Neutrophil (primary cell): ENCODE measurements around the gene IFNGR1.

Experiments used
- H3K27ac ChIP-seq: fragments of 200-600 bp; sonication (generic); 2 replicates; pipeline ENCODE4 v1.5.1; 2016; ENCODE audit warnings: mild to moderate bottlenecking, moderate library complexity
- H3K27me3 ChIP-seq: fragments of 200-600 bp; sonication (generic); 2 replicates; pipeline ENCODE4 v1.6.0; 2016; ENCODE audit warnings: mild to moderate bottlenecking
- H3K36me3 ChIP-seq: fragments of 200-600 bp; sonication (generic); 2 replicates; pipeline ENCODE4 v1.5.1; 2017
- H3K4me1 ChIP-seq, 2 experiments: fragments of 200-600 bp in 1 of 2; sonication (generic) in 1 of 2; 1 replicate in 1 of 2; 2 replicates in 1 of 2; pipeline versions ENCODE4 v1.5.1 to v1.6.1; 2013 to 2016; ENCODE audit warnings: low read depth in 1 of 2, low read length in 1 of 2, mild to moderate bottlenecking in 1 of 2, moderate library complexity in 1 of 2; ENCODE audit not compliant: control insufficient read depth in 1 of 2, insufficient read depth in 1 of 2
- H3K4me3 ChIP-seq, 2 experiments: fragments of 200-600 bp in 1 of 2; sonication (generic) in 1 of 2; 1 replicate in 1 of 2; 2 replicates in 1 of 2; pipeline ENCODE4 v1.5.1; 2013 to 2016; ENCODE audit warnings: low read depth in 1 of 2, low read length in 1 of 2, mild to moderate bottlenecking in 1 of 2, moderate library complexity in 1 of 2
- H3K9me3 ChIP-seq: fragments of 200-600 bp; sonication (generic); 2 replicates; pipeline ENCODE4 v1.5.1; 2016
- TF ChIP-seq, protein P1 (sequence below): fragments of 200-600 bp; sonication (generic); IDR thresholded peaks from 2 replicates; pipeline ENCODE4 v1.5.1; 2016; ENCODE audit warnings: antibody characterized with exemption

The IFNGR1 gene

DNA sequence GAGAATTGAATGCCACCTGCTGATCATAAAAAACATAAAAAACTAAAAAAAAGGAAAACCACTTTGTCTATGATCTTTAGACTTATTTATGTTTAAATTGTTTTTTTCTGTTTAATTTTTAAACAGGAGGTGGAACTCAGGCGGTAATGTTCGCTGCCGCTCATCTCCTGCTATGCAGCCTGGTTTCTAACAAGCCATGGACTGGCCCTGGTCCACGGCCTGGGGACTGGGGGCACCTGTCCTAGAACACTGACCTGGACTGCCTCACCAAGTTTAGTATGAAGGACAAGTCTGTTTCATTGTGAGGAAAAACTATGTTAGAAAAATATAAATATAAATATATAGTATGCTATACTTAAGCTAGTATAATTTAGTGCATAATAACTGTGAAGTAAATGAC, 27.0 kb upstream of the IFNGR1 start:
- H3K27me3 ChIP-seq = no peaks in the 10 kb centered on the region
- H3K9me3 ChIP-seq = no peaks in the 10 kb centered on the region
- TF ChIP-seq, protein P1, sequence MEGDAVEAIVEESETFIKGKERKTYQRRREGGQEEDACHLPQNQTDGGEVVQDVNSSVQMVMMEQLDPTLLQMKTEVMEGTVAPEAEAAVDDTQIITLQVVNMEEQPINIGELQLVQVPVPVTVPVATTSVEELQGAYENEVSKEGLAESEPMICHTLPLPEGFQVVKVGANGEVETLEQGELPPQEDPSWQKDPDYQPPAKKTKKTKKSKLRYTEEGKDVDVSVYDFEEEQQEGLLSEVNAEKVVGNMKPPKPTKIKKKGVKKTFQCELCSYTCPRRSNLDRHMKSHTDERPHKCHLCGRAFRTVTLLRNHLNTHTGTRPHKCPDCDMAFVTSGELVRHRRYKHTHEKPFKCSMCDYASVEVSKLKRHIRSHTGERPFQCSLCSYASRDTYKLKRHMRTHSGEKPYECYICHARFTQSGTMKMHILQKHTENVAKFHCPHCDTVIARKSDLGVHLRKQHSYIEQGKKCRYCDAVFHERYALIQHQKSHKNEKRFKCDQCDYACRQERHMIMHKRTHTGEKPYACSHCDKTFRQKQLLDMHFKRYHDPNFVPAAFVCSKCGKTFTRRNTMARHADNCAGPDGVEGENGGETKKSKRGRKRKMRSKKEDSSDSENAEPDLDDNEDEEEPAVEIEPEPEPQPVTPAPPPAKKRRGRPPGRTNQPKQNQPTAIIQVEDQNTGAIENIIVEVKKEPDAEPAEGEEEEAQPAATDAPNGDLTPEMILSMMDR = no peak
- no peaks in the 10 kb centered on the region for H3K36me3 ChIP-seq
- H3K4me1 ChIP-seq = peaks cover 34 to 51% of the 10 kb centered on the region in 2 experiments
- peak overlapping the region; percentile 61 for H3K27ac ChIP-seq
- no peak overlapping the region for H3K4me3 ChIP-seq

DNA sequence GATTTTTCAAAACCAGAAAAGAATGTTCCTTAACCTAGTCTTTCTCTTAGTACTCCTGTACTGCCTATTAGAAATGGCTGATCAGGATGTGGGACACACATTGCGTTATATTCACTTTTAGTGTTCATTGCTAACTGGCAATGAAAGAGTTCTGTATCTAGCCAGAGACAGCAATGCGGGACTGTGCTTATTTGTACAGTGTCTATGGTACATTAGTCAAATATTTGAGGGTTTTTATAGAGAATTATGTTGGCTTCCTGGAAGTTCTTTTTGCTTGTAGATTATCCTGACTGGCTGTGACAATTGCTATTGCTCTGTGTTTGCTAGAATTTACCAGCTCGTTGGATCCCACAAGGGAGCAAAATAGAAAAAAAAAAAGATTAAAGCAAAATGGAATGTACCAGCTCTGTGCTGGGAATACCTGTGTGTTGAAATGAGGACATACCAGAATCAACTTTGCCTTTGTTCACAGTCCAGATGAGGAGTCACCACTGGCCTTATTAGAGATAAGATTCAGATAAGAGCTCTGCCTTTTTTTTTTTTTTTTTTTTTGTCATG, 22.4 kb upstream of the IFNGR1 start:
- Histone ChIP-seq H3K4me3 (no peak overlapping the region), H3K27ac (peak overlapping the region; percentile 88), H3K36me3 (no peaks in the 10 kb centered on the region), H3K27me3 (no peaks in the 10 kb centered on the region), H3K4me1 (peaks cover 53 to 59% of the 10 kb centered on the region in 2 experiments), H3K9me3 (no peaks in the 10 kb centered on the region)
- TF ChIP-seq, protein P1 = no peak

DNA sequence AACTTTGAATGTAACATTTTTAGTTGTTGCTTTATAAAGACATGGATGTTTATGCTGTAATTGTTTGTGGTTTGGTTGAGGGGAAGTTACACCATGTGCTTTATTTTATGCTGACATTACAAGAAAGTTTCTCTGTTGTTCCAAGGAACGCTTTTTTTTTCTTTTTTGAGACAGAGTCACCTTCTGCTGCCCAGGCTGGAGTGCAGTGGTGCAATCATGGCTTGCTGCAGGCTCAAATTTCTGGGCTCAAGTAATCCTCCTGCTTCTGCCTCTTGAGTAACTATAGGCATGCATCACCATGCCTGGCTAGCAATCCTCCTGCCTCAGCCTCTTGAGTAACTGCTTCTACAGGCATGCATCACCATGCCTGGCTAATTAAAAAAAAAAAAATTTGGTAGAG, 21.0 kb upstream of the IFNGR1 start:
- no peaks in the 10 kb centered on the region for H3K27me3 ChIP-seq
- H3K4me3 ChIP-seq = peak overlapping the region in 1 of 2 experiments; percentile 23
- H3K9me3 ChIP-seq = no peaks in the 10 kb centered on the region
- TF ChIP-seq, protein P1 = no peak
- H3K27ac ChIP-seq = peak overlapping the region; percentile 88
- H3K4me1 ChIP-seq = peaks cover 62 to 67% of the 10 kb centered on the region in 2 experiments
- H3K36me3 ChIP-seq = no peaks in the 10 kb centered on the region

DNA sequence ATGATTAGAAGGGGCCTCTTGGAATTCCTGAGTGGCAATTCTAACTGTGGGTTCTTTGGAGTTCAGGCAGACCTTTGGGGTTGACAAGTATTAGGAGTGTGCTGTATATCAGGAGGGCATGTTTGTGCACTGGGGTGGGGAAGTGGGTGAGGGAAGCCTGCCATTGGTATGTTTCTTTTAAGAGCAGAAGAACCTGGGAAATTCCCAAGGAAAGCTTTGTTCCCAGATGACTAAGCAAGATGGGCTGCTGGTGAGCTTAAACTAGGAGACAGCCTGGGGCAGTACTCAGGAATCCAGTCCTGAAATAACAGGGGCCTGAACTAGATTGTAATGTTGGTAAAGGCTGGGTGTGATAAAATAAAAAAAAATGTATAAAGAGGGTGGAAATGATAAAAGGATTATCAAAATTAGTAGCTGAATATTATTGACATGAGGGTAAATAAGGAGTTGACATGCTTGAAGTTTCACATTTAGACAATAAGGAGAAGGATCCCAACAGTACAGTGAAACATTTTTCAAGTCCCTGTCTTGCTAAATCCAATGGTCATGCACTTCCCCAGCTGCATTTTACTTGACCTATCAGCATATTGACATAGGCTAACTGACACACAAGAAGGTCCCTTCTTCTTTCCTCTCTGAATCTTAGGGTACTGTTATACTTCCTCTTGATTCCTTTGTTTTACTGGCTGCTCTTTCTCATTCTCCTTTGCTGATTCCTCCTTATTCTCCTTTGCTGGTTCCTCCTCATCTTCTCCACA, 18.4 kb upstream of the IFNGR1 start:
- peaks cover 88 to 92% of the 10 kb centered on the region in 2 experiments for H3K4me1 ChIP-seq
- H3K27me3 ChIP-seq = no peaks in the 10 kb centered on the region
- peak overlapping the region; percentile 88 for H3K27ac ChIP-seq
- H3K9me3 ChIP-seq = no peaks in the 10 kb centered on the region
- no peaks in the 10 kb centered on the region for H3K36me3 ChIP-seq
- TF ChIP-seq, protein P1 = no peak
- H3K4me3 ChIP-seq = peak overlapping the region in 1 of 2 experiments; percentile 2

DNA sequence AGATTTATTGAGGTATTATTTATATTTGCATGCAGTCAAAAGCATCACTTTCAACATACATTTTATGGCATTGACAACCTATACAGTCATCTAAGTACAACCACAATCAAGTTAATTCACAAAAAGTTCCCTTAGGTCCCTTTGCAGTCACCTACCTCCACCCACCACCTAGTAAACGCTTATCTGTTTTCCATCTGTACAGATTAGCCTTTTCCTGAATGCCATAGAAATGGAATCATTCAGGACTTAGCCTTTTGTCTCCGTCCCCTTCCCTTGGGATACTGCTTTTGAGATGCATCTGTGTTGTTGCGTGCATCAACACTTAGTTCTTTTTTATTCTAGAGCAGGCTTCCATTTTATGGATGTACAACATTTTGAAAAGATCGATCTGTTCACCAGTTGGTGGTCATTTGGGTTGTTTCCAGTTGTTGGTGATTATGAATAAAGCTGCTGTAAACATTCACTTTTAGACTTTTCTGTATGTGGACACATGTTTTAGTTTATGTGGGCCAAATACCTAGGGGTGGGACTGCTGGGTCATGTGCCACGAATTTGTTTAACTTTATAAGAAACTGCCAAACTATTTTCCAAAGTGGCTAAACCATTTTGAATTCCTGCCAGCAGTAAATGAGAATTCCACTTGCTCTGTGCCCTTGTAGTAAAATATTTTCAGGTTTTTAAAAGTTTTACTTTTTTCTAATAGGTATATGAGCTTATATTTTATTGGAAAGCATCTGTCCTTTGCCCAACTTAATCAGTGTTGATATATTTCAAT, 17.6 kb upstream of the IFNGR1 start:
- Histone ChIP-seq H3K4me3 (no peak overlapping the region), H3K36me3 (no peaks in the 10 kb centered on the region), H3K27me3 (no peaks in the 10 kb centered on the region), H3K27ac (peak overlapping the region; percentile 88), H3K9me3 (no peaks in the 10 kb centered on the region), H3K4me1 (peaks cover 96% of the 10 kb centered on the region in 2 experiments)
- TF ChIP-seq, protein P1 = no peak
